RPMI8226 (cell line): ENCODE results near the gene NOM1.

Experiments
- DNase-seq: peaks from one replicate; pipeline ENCODE4 v3.0.0-alpha.2; 2015

NOM1 gene

GRCh38 chr7:157017603-157018327 is 68.3 kb downstream of the NOM1 start:
- peak; percentile 42 for DNase-seq

GRCh38 chr7:157018328-157018996 is 69.0 kb downstream of the NOM1 start:
- no peak for DNase-seq

DNA sequence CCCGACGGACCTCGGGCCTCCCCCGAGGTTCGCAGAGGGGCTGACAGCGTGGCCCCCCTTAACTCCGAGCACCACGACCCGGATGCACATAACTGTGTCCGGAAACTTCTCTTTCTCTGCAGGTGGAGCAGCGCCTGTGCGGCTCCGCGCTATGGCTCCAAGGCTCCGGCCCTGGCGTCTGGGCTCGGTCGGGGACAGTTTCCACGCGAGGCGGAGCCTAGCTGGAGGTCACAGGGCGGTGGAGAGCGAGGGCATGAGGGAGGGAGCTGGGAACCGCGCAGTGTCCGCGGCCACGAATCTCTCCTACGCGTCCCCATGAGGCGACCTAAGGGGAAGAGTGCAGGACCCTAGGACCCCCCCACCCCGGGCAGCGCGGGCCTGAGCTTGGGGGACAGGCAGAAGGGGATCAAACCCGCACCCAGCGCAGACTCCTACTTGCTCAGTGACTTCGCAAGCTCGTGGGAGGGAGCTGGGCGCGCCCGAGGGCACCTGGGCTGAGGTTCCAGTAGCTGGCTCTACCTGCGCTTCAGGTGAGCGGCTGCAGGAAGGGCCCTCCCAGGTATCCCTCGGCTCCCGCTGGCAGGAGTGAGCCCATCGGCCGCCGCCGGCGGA is 69.6 kb downstream of the NOM1 start:
- DNase-seq: no peak

DNA sequence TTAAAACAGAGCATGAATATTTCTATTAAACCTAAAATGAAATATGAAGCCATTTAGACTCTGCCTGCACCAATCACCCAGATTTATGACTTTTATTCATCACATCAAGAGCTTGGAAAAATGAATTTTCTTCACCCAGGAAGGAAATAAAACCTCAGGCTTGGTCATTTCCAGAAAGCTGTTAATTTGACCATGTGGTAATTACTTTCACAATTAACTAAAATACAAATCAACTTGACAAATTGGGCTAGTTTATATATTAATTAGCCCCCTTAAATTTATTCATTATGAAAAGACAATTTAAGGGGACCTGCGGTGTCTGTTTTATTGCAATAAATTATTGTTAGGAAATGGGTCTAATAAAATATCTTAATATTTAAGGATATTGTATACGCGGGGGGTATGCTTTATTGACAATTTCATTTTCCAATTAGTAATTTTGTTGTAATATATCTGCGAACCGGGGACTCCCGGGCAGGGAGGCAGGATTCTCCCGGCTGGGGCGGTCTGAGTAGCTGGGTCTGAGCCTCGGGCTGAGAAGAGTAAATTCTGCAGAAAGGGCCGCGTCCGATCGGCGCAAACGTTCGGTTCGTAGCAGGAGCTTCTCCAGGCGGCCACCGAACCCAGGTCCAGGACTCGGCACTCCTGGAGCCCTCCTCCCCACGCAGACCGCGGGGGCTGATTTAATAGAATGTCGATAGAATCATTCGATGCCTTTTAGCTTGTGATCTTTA is 70.4 kb downstream of the NOM1 start:
- no peak for DNase-seq

GRCh38 chr7:157020514-157021070 is 71.1 kb downstream of the NOM1 start:
- no peak for DNase-seq

DNA sequence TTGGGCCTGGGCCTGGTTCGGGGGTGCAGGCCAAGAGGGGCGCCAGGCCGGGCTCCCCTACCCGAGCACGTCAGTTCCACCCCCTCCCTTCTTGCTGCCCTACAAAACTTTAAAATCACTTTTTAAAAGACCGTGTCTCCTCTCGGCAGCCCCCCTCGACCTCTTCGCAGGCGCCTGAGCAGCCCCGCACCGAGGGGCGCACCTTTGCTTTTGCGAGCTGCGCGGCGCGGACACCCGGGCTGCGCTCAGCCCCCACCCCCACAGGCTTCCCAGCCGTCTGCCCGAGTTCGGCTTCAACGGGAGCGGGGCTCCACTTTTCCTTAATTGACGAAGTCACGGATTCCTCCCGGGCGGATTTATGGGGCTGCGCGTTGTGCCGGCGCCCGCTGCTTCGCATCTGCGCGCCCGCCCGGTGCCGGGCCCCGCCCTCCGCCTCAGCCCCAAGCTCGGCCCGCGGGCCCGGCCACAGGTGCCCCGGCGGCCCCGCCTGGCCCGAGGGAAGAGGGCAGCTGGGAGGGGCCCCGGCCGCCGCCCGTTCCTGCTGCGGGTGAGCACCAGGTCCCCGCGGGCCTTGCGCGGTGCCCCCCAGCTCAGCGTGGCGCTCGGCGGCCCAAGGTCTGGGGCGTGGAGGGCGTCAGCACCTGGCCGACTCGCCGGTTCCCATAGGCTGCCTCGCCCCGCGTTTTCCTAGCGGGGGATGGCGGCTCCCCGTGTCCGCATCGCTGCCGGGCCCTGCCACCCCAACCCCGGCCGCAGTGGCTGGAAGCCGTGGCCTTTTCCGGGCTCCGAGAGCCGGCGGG is 71.8 kb downstream of the NOM1 start:
- peak; percentile 51 for DNase-seq

DNA sequence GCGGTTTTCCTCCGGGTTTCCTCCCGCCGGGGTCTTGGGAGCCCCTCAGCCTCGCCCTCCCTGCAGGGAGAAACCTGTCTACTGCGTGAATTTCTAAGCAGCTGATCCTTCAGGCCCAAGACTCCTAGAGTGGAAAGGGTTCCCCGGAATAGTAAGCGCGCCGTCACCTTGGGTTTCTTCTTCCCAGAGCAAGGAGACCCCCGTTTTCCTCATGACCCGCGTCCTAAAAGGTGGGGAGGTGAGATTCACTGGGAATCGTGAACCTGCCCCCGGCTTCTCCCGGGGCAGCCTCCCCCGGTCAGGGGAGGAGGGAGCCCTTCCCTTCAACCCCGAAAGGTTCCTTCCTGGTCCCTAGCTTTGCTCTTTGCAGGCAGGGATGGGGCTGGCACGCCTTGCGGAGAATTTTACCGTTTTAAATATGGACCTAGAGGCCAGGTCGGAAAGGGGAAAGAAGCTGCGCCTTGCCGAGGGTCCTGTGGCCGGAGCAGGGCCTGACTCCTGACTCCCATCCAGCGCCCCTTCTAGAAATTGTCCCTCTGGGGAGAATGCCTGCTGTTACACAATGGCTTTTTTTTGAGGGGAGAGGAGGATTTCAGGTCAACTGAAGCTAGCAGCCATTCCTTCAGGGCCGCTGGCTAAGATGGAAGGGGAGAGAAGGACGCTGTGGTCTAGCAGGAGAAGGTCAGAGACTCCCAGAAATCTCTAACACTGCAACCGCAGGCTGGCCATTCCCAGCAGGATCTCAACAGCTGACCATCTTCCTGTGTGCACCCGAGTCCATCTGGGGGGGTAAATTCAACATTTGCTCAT is 72.6 kb downstream of the NOM1 start:
- DNase-seq: no peak
